Measurements from ENCODE around the gene CTTN. TPM values are rescaled to one million over a fixed set of nuclear protein-coding genes. Genes with fewer than 3 reads are reported as not detected.
"Not testable (repeated sequence)": the region's sequence is repeated elsewhere in the genome, so short reads cannot be mapped to it uniquely, and the experiment has no call there.

CTTN gene
- total RNA-seq, 1 donor: 16.5 TPM

- no peak overlapping the region for H3K4me3 ChIP-seq (ENCODE audit: low read length)
- no peaks in the 10 kb centered on the region for H3K27me3 ChIP-seq (ENCODE audit: insufficient read depth, low read length)
- H3K9me3 ChIP-seq (ENCODE audit: low read depth, low read length): no peaks in the 10 kb centered on the region
- peaks cover 21% of the 10 kb centered on the region for H3K4me1 ChIP-seq (ENCODE audit: insufficient read depth, low read length)
Measured at GRCh38 chr11:70367071-70367470, 31.3 kb upstream of the CTTN start.

- Histone ChIP-seq H3K27me3 (ENCODE audit: insufficient read depth, low read length) (no peaks in the 10 kb centered on the region), H3K4me3 (ENCODE audit: low read length) (no peak overlapping the region), H3K4me1 (ENCODE audit: insufficient read depth, low read length) (peaks cover 19% of the 10 kb centered on the region)
Measured at GRCh38 chr11:70368961-70369360, 29.4 kb upstream of the CTTN start.

GRCh38 chr11:70371241-70371640 is 27.1 kb upstream of the CTTN start:
- Histone ChIP-seq H3K9me3 (ENCODE audit: low read depth, low read length) (no peaks in the 10 kb centered on the region), H3K4me3 (ENCODE audit: low read length) (no peak overlapping the region), H3K27me3 (ENCODE audit: insufficient read depth, low read length) (no peaks in the 10 kb centered on the region), H3K4me1 (ENCODE audit: insufficient read depth, low read length) (no peaks in the 10 kb centered on the region)

More at GRCh38 chr11:70368961-70369360, 29.4 kb upstream of the CTTN start:
- H3K9me3 ChIP-seq (ENCODE audit: low read depth, low read length): no peaks in the 10 kb centered on the region

GRCh38 chr11:70372076-70372475 is 26.3 kb upstream of the CTTN start:
- Histone ChIP-seq H3K9me3 (ENCODE audit: low read depth, low read length) (no peaks in the 10 kb centered on the region), H3K4me1 (ENCODE audit: insufficient read depth, low read length) (no peaks in the 10 kb centered on the region), H3K27me3 (ENCODE audit: insufficient read depth, low read length) (no peaks in the 10 kb centered on the region), H3K4me3 (ENCODE audit: low read length) (no peak overlapping the region)

- Histone ChIP-seq H3K9me3 (ENCODE audit: low read depth, low read length) (no peaks in the 10 kb centered on the region), H3K27me3 (ENCODE audit: insufficient read depth, low read length) (no peaks in the 10 kb centered on the region), H3K4me1 (ENCODE audit: insufficient read depth, low read length) (no peaks in the 10 kb centered on the region), H3K4me3 (ENCODE audit: low read length) (no peak overlapping the region)
Measured at GRCh38 chr11:70376621-70377020, 21.7 kb upstream of the CTTN start.

GRCh38 chr11:70377645-70378044 is 20.7 kb upstream of the CTTN start:
- Histone ChIP-seq H3K27me3 (ENCODE audit: insufficient read depth, low read length) (no peaks in the 10 kb centered on the region), H3K9me3 (ENCODE audit: low read depth, low read length) (no peaks in the 10 kb centered on the region), H3K4me3 (ENCODE audit: low read length) (no peak overlapping the region), H3K4me1 (ENCODE audit: insufficient read depth, low read length) (no peaks in the 10 kb centered on the region)

GRCh38 chr11:70378506-70379134 is 19.7 kb upstream of the CTTN start:
- H3K27me3 ChIP-seq (ENCODE audit: insufficient read depth, low read length): no peaks in the 10 kb centered on the region
- H3K4me1 ChIP-seq (ENCODE audit: insufficient read depth, low read length): no peaks in the 10 kb centered on the region
- no peak overlapping the region for H3K4me3 ChIP-seq (ENCODE audit: low read length)
- no peaks in the 10 kb centered on the region for H3K9me3 ChIP-seq (ENCODE audit: low read depth, low read length)

GRCh38 chr11:70381350-70381749 is 17.0 kb upstream of the CTTN start:
- H3K4me3 ChIP-seq (ENCODE audit: low read length): no peak overlapping the region
- no peaks in the 10 kb centered on the region for H3K4me1 ChIP-seq (ENCODE audit: insufficient read depth, low read length)
- no peaks in the 10 kb centered on the region for H3K27me3 ChIP-seq (ENCODE audit: insufficient read depth, low read length)
- H3K9me3 ChIP-seq (ENCODE audit: low read depth, low read length): no peaks in the 10 kb centered on the region

- no peaks in the 10 kb centered on the region for H3K9me3 ChIP-seq (ENCODE audit: low read depth, low read length)
- H3K4me3 ChIP-seq (ENCODE audit: low read length): no peak overlapping the region
- no peaks in the 10 kb centered on the region for H3K4me1 ChIP-seq (ENCODE audit: insufficient read depth, low read length)
- H3K27me3 ChIP-seq (ENCODE audit: insufficient read depth, low read length): no peaks in the 10 kb centered on the region
Measured at GRCh38 chr11:70381872-70382861, 16.2 kb upstream of the CTTN start.

GRCh38 chr11:70383664-70384565 is 14.4 kb upstream of the CTTN start:
- H3K4me1 ChIP-seq (ENCODE audit: insufficient read depth, low read length): no peaks in the 10 kb centered on the region
- no peak overlapping the region for H3K4me3 ChIP-seq (ENCODE audit: low read length)
- peaks cover 5% of the 10 kb centered on the region for H3K27me3 ChIP-seq (ENCODE audit: insufficient read depth, low read length)
- no peaks in the 10 kb centered on the region for H3K9me3 ChIP-seq (ENCODE audit: low read depth, low read length)

- H3K4me1 ChIP-seq (ENCODE audit: insufficient read depth, low read length): no peaks in the 10 kb centered on the region
- H3K4me3 ChIP-seq (ENCODE audit: low read length): no peak overlapping the region
- H3K9me3 ChIP-seq (ENCODE audit: low read depth, low read length): no peaks in the 10 kb centered on the region
- H3K27me3 ChIP-seq (ENCODE audit: insufficient read depth, low read length): peaks cover 10% of the 10 kb centered on the region
Measured at GRCh38 chr11:70384566-70385152, 13.7 kb upstream of the CTTN start.

GRCh38 chr11:70387564-70387963 is 10.8 kb upstream of the CTTN start:
- Histone ChIP-seq H3K4me1 (ENCODE audit: insufficient read depth, low read length) (no peaks in the 10 kb centered on the region), H3K9me3 (ENCODE audit: low read depth, low read length) (no peaks in the 10 kb centered on the region), H3K27me3 (ENCODE audit: insufficient read depth, low read length) (peaks cover 28% of the 10 kb centered on the region)

GRCh38 chr11:70389201-70389600 is 9.1 kb upstream of the CTTN start:
- Histone ChIP-seq H3K27me3 (ENCODE audit: insufficient read depth, low read length) (peaks cover 45% of the 10 kb centered on the region), H3K9me3 (ENCODE audit: low read depth, low read length) (no peaks in the 10 kb centered on the region), H3K4me3 (ENCODE audit: low read length) (no peak overlapping the region), H3K4me1 (ENCODE audit: insufficient read depth, low read length) (no peaks in the 10 kb centered on the region)

More at GRCh38 chr11:70387564-70387963, 10.8 kb upstream of the CTTN start:
- no peak overlapping the region for H3K4me3 ChIP-seq (ENCODE audit: low read length)

- not testable (repeated sequence) for H3K9me3 ChIP-seq (ENCODE audit: low read depth, low read length); H3K4me3 ChIP-seq (ENCODE audit: low read length); H3K4me1 ChIP-seq (ENCODE audit: insufficient read depth, low read length)
- H3K27me3 ChIP-seq (ENCODE audit: insufficient read depth, low read length): peaks cover 61% of the 10 kb centered on the region
Measured at GRCh38 chr11:70390882-70391281, 7.4 kb upstream of the CTTN start.

Measured in mononuclear cell (primary cell).